H1 (cell line): ENCODE data around the gene PRAF2. TPM values are rescaled to one million over a fixed set of nuclear protein-coding genes. Genes with fewer than 3 reads are reported as not detected.

Experiments
- CHD7 ChIP-seq: fragments of 300-600 bp; sonication (generic); IDR thresholded peaks from 2 replicates; pipeline ENCODE4 v1.7.1; 2012; ENCODE audit warnings: low read length, moderate library complexity, mild to moderate bottlenecking, inconsistent platforms; ENCODE audit not compliant: insufficient replicate concordance
- NRF1 ChIP-seq: IDR thresholded peaks from 2 replicates; pipeline ENCODE4 v1.6.1; 2011; ENCODE audit warnings: mild to moderate bottlenecking, low read depth, low read length, improper control_type of control experiment
- polyA plus RNA-seq, 7 experiments: library from polyadenylated mRNA; depleted of rRNA in 3 of 7; stranded (reverse) in 5 of 7; unstranded in 2 of 7; fragments of >200 nt in 5 of 7; fragments of 200-250 nt in 2 of 7; gene quantifications; 1 replicate in 5 of 7; 2 replicates in 1 of 7; 4 replicates in 1 of 7; pipeline versions ENCODE4 v1.2.1 to v1.2.3, GENCODE V29; 2011 to 2013; ENCODE audit warnings: missing spikeins in 2 of 7, mixed read lengths in 2 of 7
- total RNA-seq: library from RNA; stranded (reverse); fragmentation: NEBNext Ultra II Directional; extraction: Animal tissue kit (Norgen Biotek cat#: 25700); gene quantifications from 2 replicates; pipeline ENCODE4 v1.2.1, GENCODE V29; 2021

Gene PRAF2
- total and polyA plus RNA-seq, 2 of the 8 experiments (the other 6 are each of a cell fraction or from before 2014, with no cell fraction given), result 11.3 to 15.4 TPM

- TF ChIP-seq CHD7 (no peak), NRF1 (peak; percentile 78)
Observed at GRCh38 chrX:49071877-49072711, 1.7 kb downstream of the PRAF2 start (continued).
